NCI-H1417 (cell line): Measurements from ENCODE around the gene AGPAT2.
"Not testable (repeated sequence)": the region's sequence is repeated elsewhere in the genome, so short reads cannot be mapped to it uniquely, and the experiment has no call there.

Source experiments
- DNase-seq, 3 experiments: peaks; one replicate each; lab custom pipeline; 2025; lab: John Stamatoyannopoulos, UW

The AGPAT2 gene

DNA sequence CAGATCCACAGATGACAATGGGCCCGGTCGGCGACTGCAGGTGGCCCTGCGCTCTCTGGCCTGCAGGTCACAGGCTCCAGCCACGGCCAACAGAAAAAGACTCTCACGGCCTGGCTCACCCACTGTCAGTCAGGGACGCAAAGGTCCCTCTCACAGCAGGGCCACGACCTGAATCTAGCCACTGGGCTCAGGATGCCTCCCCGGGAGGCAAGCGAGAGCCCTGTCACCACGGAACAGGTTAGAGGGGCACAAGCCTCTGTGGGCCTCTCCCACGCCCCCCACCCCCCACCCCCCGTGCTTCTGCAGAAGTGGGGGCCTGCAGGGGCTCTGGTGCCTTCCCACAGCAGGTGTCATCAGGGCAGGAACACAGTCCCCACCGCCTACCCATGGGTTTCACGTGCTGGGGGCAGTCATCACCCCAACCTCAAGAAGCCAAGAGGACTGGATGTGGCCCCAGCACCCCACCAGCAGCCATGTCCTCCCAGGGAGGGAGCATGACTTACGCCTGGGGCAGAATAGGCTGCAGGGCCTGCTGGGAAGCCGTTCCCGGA, 41.8 kb downstream of the AGPAT2 start:
- no peak for DNase-seq

DNA sequence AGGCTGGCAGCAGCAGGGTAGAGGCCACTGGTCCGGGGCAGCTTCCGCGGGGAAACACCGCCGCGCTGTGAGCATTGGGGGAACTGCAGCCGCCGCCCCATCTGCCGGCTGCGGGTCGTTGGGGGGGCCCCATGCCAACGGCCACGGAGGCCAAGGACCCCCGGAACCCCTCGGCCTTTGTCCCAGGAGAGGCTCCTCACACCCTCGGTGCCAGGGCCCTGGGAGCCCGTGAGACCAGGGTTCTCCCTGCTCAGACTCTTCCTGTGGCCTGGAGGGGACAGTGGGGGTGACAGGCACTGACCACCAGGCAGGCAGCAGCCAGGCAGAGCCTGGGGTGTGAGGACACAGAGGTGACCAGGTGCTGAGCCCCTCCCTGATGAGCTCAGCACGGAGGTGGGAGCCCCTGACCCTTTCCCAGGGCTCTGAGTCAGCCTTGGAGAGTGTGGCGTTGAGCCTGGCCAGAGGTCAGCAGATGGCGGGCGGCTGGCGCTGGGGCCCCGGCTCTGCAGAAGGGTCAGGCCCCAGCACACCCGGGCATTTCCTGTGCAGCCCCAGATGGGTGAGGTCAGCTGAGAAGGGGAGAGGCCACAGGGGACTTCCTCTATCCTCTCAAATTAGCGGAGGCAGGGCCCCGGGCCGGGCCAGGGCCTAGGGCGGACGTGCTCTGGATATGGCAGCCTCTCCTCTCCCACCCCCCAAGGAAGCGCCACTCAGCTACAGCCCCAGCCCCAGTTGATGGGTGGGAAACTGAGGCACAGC, 42.5 kb downstream of the AGPAT2 start:
- DNase-seq, result no peak

DNA sequence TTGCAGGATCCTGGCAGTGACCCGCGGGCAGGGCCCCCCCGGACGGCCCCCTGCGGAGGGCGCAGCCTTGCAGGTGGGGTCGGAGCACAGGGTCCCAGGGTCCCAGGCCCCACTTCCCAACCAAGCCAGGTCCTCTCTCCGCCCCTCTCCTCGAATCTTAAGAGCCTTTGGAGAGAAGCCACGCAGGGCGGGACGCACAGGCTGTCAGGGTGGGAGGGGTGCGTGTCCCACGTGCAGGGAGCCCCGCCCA, 43.0 kb downstream of the AGPAT2 start:
- DNase-seq, result peak in 2 of 3 experiments; percentile 41 to 51

DNA sequence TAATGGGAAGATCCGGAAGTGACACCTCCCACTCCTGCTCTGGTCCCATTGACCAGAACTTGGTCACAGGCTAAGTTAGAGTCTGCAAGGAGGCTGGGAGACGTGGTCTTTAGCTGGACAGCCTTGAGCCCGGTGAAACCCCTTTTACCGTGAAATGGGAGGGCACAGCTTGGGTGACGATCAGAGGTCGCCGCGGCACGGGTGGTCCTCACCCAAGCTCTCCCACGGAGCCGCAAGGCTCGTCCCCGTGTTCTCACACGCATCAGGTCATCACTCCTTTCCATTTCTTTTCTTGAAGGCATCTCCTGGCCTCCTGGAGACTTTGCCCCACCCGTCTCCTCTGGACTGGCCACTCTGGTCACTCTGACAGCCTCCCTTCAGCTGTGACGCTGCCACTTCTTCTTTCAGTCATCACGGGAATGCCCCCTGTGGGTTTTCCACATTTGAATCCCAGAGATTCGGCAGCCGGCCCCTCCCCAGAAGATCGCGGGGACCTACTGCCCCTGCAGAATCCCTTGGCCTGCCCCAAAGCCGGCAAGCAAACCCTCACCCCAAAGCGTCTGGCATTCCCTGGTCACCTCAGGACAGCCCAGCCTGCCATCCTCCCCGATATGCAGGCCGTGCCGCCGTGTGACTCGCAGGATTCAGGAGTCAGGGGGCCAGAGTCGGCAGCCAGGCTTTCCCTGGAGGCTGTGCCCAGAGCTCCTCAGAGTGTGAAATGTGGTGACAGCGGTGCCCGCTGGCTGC, 43.5 kb downstream of the AGPAT2 start:
- no peak for DNase-seq

DNA sequence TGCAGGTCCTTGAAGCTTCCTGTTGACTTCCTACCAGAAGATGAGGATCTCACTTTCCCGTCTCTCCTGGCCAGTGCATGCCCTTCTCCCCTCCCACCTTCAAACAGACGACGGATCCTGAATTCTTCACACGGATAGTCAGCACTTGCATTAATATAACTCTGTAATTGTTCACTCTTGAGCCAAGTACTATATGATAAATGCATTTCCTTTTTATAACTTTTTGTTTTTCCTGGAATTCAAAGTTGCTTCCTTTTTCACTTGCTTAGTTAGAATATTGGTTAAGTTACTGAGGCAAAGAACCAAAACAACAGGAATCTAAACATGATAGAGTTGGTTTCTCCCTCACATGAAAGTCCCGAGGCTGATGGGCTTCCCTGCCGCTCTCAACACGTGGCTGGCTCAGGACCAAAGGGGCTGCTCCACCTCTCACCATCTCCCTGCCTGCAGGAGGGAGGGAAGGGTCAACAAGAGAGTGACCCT, 44.8 kb downstream of the AGPAT2 start:
- no peak for DNase-seq

DNA sequence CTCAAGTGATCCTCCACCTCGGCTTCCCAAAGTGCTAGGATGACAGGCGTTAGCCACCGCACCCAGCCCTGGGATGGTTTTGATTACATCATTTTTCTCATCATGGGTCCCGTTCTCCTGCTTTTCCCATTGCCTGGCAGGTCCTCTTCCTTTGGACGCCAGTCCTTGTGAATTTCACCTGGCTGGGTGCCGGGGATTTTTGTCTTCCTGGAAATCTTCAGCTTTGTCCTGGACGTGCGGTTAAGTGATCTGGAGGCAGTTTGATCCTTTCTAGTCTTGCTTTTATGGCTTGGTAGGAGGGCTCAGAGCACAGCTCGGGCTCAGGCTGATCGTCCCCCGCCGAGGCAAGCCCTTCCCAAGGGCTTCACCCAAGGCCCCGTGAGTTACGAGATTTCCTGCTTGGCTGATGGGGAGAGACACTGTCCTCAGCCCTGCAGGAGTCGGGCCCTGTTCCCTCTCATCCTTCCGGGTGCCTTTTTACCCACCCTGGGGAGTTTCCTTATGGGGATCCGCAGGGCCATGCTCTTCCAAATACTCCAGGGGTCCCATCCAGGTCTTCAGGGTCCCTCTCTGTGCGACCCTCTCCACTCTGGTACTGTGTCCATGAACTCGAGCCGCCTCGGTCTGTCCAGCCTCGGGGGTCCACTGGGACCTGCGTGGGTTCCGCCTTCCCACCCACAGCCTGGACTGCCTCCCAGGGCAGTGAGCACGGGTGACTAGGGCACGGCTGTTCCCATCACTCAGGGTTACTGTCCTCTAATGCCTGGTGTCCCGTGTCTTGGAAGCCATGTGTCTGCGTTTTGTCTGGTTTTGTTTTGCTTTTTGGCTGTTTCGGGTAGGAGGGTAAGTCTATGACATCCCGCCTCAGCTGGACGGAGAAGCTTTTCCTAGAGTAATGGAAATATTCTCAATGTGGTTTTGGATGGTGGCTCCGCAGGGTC, 46.8 kb downstream of the AGPAT2 start:
- no peak for DNase-seq

- no peak for DNase-seq
These were observed 52.4 kb downstream of the AGPAT2 start for GRCh38 chr9:136634904-136635303.

DNA sequence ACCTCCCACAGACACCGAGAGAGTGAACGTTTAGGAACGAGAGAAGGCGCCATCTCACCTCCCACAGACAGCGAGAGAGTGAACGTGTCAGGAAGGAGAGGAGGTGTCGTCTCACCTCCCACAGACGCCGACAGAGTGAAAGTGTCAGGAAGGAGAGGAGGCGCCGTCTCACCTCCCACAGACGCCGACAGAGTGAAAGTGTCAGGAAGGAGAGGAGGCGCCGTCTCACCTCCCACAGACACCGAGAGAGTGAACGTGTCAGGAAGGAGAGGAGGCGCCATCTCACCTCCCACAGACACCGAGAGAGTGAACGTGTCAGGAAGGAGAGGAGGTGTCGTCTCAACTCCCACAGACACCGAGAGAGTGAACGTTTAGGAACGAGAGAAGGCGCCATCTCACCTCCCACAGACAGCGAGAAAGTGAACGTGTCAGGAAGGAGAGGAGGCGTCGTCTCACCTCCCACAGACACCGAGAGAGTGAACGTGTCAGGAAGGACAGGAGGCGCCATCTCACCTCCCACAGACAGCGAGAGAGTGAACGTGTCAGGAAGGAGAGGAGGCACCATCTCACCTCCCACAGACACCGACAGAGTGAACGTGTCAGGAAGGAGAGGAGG, 54.7 kb downstream of the AGPAT2 start:
- DNase-seq, result not testable (repeated sequence)

DNA sequence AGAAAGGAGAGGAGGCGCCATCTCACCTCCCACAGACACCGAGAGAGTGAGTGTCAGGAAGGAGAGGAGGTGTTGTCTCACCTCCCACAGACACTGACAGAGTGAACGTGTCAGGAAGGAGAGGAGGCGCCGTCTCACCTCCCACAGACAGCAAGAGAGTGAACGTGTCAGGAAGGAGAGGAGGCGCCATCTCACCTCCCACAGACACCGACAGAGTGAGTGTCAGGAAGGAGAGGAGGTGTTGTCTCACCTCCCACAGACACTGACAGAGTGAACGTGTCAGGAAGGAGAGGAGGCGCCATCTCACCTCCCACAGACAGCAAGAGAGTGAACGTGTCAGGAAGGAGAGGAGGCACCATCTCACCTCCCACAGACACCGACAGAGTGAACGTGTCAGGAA, 55.2 kb downstream of the AGPAT2 start:
- not testable (repeated sequence) for DNase-seq

GRCh38 chr9:136631038-136632000, 55.9 kb downstream of the AGPAT2 start:
- peak; percentile 58 to 91 (median 73) for DNase-seq

DNA sequence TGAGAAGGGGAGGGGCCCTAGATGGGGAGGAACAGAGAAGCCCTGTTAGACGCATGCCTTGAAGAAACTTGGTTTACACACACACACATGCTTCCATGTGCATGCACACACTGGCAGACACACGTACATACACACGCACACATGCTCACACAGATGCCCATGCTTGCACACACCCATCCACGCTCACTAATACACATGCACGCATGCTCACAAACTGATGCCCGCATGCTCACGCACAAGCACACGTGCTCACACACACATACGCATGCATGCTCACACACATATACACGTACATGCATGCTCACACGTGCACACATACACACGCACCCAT, 56.6 kb downstream of the AGPAT2 start:
- no peak for DNase-seq

- peak; percentile 44 to 87 (median 81) for DNase-seq
These were observed 57.2 kb downstream of the AGPAT2 start for GRCh38 chr9:136629879-136630661.

DNA sequence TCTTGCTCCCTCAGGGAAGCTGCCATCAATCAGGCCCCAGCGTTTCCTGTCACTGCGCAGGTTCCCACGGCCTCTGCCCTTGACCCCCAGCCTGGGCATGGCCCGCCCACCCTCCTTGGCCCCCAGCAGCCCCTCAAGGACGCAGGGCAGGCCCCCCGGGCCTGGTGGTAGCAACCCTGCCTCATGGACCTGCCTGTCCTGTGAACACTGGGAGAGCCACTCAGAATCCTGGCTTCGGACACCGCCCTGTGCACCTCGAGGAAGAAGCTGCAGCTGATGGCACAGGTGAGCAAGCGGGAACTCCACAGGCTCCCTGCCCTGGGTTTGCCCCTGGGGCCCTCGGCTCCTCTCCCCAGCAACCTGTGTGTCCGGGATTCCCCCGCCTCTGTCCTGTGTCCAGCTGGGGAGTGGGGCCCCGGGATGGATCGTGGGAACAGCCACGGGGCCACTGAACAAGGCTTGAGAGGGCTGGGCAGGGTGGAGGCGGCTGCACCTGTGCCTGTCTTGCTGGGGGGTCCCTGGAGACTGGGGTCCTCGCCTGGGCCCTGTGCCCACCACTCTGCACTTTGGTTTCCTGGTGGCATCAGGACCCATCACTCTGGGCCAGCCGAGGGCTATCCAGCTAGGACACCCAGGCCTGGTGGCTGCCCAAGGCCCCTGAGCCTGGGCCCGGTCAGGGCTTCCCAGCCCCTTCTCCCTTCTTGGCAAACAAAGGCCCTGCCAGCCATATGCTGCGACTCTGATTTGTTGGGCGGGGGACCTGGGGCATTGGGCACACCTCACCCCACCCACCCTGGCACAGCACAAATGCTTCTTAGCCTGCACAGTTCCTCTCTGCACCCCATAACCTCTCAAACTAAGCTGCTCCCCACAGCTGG, 58.0 kb downstream of the AGPAT2 start:
- DNase-seq, result no peak

DNA sequence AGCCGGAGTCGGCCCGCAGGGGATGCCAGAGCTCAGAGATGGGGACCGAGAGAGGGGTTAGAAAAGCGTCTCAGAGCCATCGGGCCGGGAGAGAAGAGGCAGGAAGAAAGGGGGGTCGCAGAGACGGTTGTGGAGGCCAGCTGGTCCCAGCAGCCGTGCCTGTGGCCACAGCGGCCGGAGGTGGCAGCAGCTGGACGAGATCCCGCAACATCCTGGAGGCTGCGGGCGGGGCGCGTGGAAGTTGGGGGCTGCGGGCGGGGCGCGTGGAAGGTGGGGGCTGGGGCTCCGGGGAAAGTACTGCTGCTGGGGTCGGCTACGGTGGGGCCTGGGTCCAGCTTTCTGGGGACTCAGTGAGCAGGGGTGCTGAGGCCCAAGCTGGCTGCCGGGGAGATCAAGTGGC, 59.0 kb downstream of the AGPAT2 start:
- DNase-seq, result no peak

DNA sequence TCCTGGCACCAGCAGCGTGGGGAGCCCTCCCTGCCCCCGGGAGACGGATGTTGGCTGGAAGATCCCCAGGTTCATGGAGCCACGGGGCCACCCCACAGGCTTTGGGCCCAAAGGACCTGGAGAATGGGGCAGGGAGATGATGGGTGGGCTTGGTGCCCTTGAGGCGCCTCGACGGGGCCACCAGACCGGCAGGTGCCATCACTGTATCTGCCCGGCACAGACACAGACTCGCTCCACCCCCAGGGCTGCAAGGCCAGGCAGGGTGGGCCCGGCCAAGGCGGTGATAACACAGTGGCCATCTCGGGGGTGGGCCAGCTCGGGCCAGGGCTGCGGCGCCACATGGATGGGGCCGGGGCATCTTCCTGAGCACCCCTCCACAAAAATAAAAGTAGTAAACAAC, 59.6 kb downstream of the AGPAT2 start:
- no peak for DNase-seq

- DNase-seq, result peak; percentile 1 to 92 (median 83)
These were observed 60.3 kb downstream of the AGPAT2 start for GRCh38 chr9:136626740-136627642.

GRCh38 chr9:136626066-136626725, 61.1 kb downstream of the AGPAT2 start:
- DNase-seq, result peak in 1 of 3 experiments; percentile 55
